Activated CD4-positive, alpha-beta T cell treated with anti-CD3 and anti-CD28 coated beads, Interleukin-2, amount 10 ng/mL, durations not matched to agents 24 days and 14 days (primary cell): ENCODE data around the gene ZNF611. TPM values are rescaled to one million over a fixed set of nuclear protein-coding genes. Genes with fewer than 3 reads are reported as not detected.

Source experiments
- DNase-seq: peaks from one replicate; pipeline ENCODE4 v3.0.0; 2022
- H3K27ac Mint-ChIP-seq: one replicate; pipeline ENCODE4 v1.8.0; 2022; ENCODE audit warnings: mild to moderate bottlenecking, mixed read lengths
- H3K27me3 Mint-ChIP-seq: one replicate; pipeline ENCODE4 v1.8.0; 2022; ENCODE audit warnings: mixed read lengths
- H3K36me3 Mint-ChIP-seq: one replicate; pipeline ENCODE4 v1.8.0; 2022; ENCODE audit warnings: low read depth, mild to moderate bottlenecking, mixed read lengths
- H3K4me1 Mint-ChIP-seq: one replicate; pipeline ENCODE4 v1.8.0; 2021; ENCODE audit warnings: mixed read lengths
- H3K4me3 Mint-ChIP-seq: one replicate; pipeline ENCODE4 v1.8.0; 2022; ENCODE audit warnings: mild to moderate bottlenecking, moderate library complexity, mixed read lengths
- H3K9me3 Mint-ChIP-seq: one replicate; pipeline ENCODE4 v1.8.0; 2021; ENCODE audit warnings: mixed read lengths
- intact Hi-C: fragments of 100-400 bp; cut with micrococcal nuclease; formaldehyde crosslinking; loops from one replicate; pipeline ENCODE4 v1.15.1; 2023
- total RNA-seq: library from RNA; stranded (reverse); gene quantifications from 2 replicates; pipeline ENCODE4 v1.2.3, GENCODE V29; 2022

Gene ZNF611
- total RNA-seq, 1 donor from 2014 or later, result 18.2 TPM

- no peaks in the 10 kb centered on the region for H3K27me3 Mint-ChIP-seq
- no peak for DNase-seq
- intact Hi-C loops, result no loop called here
- H3K4me1 Mint-ChIP-seq, result peaks cover 2% of the 10 kb centered on the region
- peaks cover 81% of the 10 kb centered on the region for H3K36me3 Mint-ChIP-seq
- H3K27ac Mint-ChIP-seq, result no peak overlapping the region
- H3K4me3 Mint-ChIP-seq, result no peak overlapping the region
- peaks cover 41% of the 10 kb centered on the region for H3K9me3 Mint-ChIP-seq
Observed at GRCh38 chr19:52660981-52661380, 73.9 kb downstream of the ZNF611 start.

- H3K9me3 Mint-ChIP-seq, result peaks cover 43% of the 10 kb centered on the region
- intact Hi-C loops, result no loop called here
- no peak overlapping the region for H3K27ac Mint-ChIP-seq
- no peaks in the 10 kb centered on the region for H3K27me3 Mint-ChIP-seq
- DNase-seq, result no peak
- H3K4me1 Mint-ChIP-seq, result peaks cover 2% of the 10 kb centered on the region
- peaks cover 84% of the 10 kb centered on the region for H3K36me3 Mint-ChIP-seq
- H3K4me3 Mint-ChIP-seq, result no peak overlapping the region
Observed at GRCh38 chr19:52659013-52659412, 75.8 kb downstream of the ZNF611 start.

GRCh38 chr19:52658595-52658994 lies 76.2 kb downstream of the ZNF611 start:
- H3K27ac Mint-ChIP-seq, result no peak overlapping the region
- H3K4me1 Mint-ChIP-seq, result peaks cover 2% of the 10 kb centered on the region
- peaks cover 88% of the 10 kb centered on the region for H3K36me3 Mint-ChIP-seq
- H3K4me3 Mint-ChIP-seq, result no peak overlapping the region
- no peak for DNase-seq
- intact Hi-C loops, result no loop called here
- H3K27me3 Mint-ChIP-seq, result no peaks in the 10 kb centered on the region
- H3K9me3 Mint-ChIP-seq, result peaks cover 47% of the 10 kb centered on the region

DNA sequence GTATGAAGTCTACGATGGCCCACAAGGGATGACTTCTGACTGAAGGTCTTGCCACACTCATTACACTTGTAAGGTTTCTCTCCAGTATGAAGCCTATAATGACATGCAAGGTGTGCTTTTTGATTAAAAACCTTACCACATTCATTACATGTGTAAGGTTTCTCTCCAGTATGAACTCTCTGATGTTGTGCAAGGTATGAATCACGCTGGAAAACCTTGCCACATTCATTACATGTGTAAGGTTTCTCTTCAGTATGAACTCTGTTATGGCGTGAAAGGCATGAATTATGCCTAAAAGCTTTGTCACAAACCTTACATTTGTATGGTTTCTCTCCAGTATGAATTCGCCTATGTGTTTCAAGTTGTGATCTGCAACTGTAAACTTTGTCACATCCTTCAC lies 81.7 kb downstream of the ZNF611 start:
- Mint-ChIP-seq H3K4me1 (no peaks in the 10 kb centered on the region), H3K36me3 (peaks cover 88% of the 10 kb centered on the region), H3K27ac (no peak overlapping the region), H3K9me3 (peaks cover 52% of the 10 kb centered on the region), H3K27me3 (no peaks in the 10 kb centered on the region), H3K4me3 (no peak overlapping the region)
- intact Hi-C loops, result no loop called here
- DNase-seq, result no peak

Other genes starting within 250 kb of the ZNF611 start
- gene ZNF808, start 207.4 kb downstream of the ZNF611 start, total RNA-seq, result 21.2 and 21.6 TPM in 2 replicates
- 19.3 and 21.0 TPM in 2 replicates for gene ZNF701, start 164.8 kb downstream of the ZNF611 start, total RNA-seq
- gene ZNF83, start 96.7 kb downstream of the ZNF611 start, total RNA-seq, result 22.1 and 26.3 TPM in 2 replicates
- gene ZNF600, start 51.7 kb upstream of the ZNF611 start, total RNA-seq, result 10.6 and 10.7 TPM in 2 replicates
- 18.0 TPM in 2 replicates for gene ZNF28, start 86.6 kb upstream of the ZNF611 start, total RNA-seq
- gene ZNF468, start 122.6 kb upstream of the ZNF611 start, total RNA-seq, result 13.3 and 15.9 TPM in 2 replicates
- gene ZNF320, start 162.6 kb upstream of the ZNF611 start, total RNA-seq, result 8.0 and 17.8 TPM in 2 replicates
- 4.4 and 6.5 TPM in 2 replicates for gene ZNF888, start 188.4 kb upstream of the ZNF611 start, total RNA-seq
- gene ZNF816, start 227.8 kb upstream of the ZNF611 start, total RNA-seq, result 8.9 TPM in 2 replicates